Activated gamma-delta T cell (primary cell): ENCODE results near the gene PTH2.
A peak's percentile ranks its signal among the peaks of the same experiment; 100 is the strongest.

ENCODE experiments used
- DNase-seq: peaks from one replicate; lab custom pipeline; 2025; lab: John Stamatoyannopoulos, UW

PTH2 gene

GRCh38 chr19:49409441-49410029 lies 13.7 kb downstream of the PTH2 start:
- DNase-seq: no peak

DNA sequence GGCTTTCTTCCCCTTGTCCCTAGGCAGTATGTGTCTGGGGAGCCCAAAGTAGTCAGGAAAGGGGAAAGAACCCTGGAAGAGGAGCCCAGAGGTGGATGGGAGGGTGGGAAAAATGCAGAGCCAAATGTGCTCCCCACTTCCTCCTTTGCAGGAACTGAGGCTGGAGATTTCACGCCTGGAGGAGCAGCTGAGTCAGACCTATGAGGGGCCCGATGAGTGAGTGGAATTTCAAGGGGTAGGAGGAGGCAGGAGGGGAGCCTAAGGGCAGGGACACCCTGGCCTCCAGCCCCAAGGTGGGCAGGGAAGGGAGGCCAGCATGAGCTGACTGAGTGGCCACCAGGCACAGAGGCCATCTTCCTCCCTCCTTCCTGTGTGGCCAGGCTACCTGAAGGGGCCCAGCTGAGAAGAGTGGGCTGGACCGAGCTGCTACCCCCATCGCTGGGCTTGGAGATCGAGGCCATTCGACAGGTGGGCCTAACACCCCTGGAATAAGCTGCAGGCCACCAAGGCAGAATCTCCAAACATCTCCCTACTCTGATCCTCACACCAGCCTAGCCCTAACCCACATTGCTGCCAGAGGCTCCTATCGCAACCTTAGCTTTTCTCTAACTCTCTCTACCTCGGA lies 14.3 kb downstream of the PTH2 start:
- DNase-seq: no peak

GRCh38 chr19:49407482-49408015 lies 15.7 kb downstream of the PTH2 start:
- no peak for DNase-seq

- no peak for DNase-seq
Measured at GRCh38 chr19:49407079-49407478, 16.2 kb downstream of the PTH2 start.

DNA sequence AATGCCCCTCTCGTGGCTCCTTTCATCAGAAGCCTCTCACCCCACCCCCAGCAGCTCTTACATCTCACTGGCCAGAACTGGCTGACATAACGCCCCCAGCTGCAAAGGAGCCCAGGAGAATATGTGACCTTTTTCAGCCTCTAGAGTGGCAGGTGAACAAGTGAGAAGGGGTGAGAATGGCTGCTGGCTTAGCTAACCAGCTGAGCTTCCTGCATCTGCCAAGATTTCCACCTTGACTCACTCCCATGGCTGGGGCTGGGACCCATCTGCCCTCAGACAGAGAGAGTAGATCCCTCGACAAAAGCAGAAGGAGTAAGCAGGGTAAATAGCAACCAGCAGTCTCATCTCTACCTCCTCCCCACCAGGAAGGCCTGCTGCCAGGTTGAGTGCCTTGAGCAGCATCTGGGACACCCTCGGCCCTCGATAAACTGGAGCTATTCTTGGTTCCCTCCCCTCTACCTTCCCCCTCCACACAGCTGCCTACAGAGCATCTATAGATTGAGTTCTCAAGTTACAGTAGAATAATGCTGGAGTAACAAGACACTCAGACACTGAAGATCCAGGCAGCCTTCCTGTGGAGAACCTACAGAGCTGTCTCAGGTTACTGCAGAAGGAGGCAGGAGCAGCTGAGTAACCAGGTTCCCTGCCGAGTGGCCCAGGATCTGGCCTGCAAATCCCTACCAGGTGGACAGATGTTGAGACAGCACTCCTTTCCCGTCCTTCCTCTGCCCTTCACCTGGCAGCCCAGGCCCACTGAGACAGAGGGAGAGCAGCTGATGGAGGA lies 19.6 kb downstream of the PTH2 start:
- DNase-seq: no peak

- DNase-seq: no peak
Measured at GRCh38 chr19:49400029-49400428, 23.2 kb downstream of the PTH2 start.

- DNase-seq: no peak
Measured at GRCh38 chr19:49398931-49399330, 24.3 kb downstream of the PTH2 start.

GRCh38 chr19:49398001-49398615 lies 25.1 kb downstream of the PTH2 start:
- DNase-seq: no peak

DNA sequence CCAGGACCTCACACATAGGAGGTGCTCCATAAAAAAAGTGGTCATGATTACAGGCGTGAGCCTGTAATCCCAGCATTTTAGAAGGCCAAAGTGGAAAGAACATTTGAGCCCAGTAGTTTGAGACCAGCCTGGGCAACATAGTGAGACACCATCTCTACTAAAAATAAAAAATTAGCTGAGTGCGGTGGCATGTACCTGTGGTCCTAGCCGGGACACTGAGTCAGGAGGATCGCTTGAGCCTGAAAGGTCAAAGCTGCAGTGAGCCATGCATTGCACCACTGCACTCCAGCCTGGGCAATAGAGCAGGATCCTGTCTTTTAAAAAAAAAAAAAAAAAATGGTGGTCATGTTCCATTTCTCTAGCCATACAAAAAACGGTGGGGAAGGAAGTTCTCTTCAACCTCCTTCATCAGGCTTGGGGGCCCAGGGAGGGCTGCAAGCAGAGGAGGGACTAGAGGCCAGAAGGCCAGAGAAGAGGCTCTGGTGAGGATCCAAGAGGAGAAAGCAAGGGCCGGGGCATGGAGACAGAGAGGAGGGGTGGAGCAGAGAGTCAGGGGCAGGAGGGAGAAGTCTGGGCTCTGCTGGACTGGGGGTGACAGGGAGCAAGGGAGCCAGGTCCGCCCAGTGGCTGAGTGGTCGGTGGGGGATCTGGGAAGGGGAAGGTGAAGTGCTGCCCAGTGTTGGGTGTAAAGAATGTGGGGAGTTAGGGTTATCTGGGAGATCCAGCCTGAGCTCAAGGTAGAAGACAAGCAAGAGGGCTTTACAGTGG lies 26.3 kb downstream of the PTH2 start:
- DNase-seq: no peak

- no peak for DNase-seq
Measured at GRCh38 chr19:49395581-49396407, 27.4 kb downstream of the PTH2 start.

- no peak for DNase-seq
Measured at GRCh38 chr19:49393881-49394280, 29.4 kb downstream of the PTH2 start.

DNA sequence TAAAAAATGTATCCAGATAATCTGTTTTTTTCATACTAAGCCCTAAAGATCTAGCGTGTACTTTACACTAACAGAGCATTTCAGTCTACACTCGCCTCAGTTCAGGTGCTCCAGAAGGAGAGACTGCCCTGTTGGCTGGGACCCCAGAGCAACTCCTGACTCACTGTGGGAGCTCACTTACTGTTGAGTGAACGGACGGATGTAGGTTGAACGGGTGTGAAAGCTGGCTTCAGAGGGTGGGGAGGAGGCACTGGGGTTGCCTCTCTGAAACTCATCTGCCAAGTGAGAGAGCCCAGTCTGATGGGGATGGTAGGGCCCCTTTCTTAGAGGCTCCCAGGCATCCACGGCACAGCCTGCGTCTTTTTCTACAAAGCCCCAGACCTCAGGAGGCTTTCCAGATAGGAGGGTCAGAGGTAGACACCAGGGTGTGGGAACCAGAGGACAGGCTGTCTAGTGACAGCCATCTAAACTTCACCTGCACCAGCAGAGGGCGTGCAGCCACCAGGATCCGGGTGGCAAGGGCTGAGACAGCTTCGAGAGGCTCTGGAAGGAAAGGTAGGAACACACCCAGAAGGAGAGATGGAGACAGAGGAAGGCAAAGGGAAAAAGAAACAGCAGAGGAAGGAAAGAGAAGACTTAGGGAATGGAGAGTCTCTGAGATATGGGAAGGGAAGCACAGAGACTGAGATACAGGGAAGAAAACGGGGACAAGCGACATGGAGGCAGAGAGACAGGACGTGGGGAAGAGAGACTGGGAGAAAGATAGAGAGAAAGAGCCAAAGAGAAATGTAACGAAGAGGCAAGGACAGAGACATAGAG lies 31.5 kb downstream of the PTH2 start:
- peak; percentile 28 for DNase-seq

DNA sequence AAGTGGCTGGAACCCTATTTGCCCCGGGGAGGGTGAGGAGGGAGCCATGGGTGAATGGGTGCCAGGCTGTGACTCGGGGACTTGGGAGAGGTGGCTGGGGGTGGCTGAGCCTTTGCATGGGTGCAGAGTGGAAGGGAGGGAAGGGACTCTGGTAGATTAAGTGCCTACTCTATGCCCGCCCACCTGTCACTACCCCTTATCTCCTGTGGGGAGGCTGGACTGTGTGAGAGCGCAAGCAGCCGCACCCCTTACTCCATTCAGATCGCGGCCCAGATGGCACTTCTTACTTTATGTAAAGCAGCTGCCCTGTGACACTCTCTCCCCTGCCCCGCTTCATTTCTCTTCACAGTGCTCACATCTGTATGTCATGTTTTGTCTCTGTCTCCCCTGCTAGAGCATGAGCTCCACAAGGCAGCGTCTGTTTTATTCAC lies 32.3 kb downstream of the PTH2 start:
- no peak for DNase-seq

GRCh38 chr19:49390131-49390928 lies 32.9 kb downstream of the PTH2 start:
- no peak for DNase-seq

DNA sequence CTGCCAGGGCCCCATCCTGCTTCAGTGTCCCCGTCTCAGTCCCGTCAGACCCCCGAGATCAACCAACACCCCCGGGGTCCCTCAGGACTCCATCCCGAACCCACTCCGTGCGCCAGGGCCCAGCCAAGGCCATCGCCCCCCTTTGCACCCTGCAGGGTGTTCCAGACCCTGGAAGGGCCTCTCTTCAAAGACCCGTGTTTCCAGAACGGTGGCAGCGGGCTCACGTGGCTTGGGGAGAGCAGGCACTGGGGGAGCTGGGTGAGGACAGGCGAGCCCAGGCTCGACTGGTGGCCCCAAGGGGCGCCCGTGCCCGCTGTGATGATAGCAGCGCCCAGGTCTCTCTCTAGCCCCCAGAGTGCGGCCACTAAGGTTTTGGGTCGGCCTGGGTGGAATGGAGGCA lies 33.8 kb downstream of the PTH2 start:
- no peak for DNase-seq

DNA sequence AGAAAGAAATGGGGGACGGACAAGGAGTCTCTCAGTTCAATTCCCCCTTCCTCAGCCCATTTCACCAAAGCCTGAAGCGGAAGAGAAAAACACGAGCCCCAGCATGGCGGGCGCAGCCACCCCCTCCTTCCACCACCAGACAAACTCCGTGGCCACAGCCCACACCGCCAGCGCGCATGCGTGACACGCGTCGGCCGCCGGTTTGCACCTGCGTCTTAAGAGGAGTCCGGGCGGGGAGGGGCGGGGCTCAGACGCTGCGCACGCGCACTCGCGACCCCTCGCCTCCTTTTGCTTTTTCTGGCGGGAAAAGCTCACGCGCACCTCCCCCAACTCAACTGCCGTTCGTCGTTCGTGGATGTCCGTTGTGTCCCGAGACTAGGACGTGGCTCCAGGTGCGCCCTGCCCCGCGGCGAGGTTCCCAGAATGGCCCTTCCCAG lies 35.3 kb downstream of the PTH2 start, which contains the start of gene KASH5:
Gene KASH5, plus strand, starts transcription at position 314 of the 437 bp plus-strand sequence. CDS start 2,635 bp downstream, outside the sequence.
- DNase-seq: peak; percentile 64

- no peak for DNase-seq
Measured at GRCh38 chr19:49383599-49383998, 39.6 kb downstream of the PTH2 start.

GRCh38 chr19:49382639-49383038 lies 40.6 kb downstream of the PTH2 start:
- DNase-seq: no peak

DNA sequence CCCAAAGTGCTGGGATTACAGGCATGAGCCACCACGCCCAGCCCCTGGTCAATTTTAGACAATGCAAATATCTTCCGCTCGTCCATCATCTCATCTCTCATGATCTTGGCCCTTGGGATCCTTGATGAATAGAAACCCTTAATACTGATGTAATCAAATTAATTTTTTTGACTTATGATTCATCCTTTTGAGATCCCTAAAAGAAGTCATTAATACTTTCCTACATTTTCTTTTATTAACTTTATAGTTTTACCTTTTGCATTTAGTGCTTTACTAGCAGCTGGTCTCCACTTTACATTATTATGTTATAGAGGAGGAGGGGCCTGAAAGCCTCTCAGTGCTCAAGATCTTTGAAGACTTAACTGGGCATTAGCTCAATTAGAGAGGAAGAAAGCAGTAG lies 42.9 kb downstream of the PTH2 start:
- no peak for DNase-seq
